GM23248 (cell line): ENCODE results near the gene TSPAN8.

Source experiments
- EZH2 ChIP-seq: fragments of 200-600 bp; sonication (generic); IDR thresholded peaks from 2 replicates; pipeline ENCODE4 v1.6.1; 2018; ENCODE audit warnings: antibody characterized with exemption, mild to moderate bottlenecking; ENCODE audit not compliant: insufficient read depth, poor library complexity, severe bottlenecking
- EZH2phosphoT487 ChIP-seq: fragments of 200-600 bp; sonication (generic); IDR thresholded peaks from 2 replicates; pipeline ENCODE4 v1.6.1; 2018; ENCODE audit warnings: antibody characterized with exemption, moderate library complexity, mild to moderate bottlenecking, low read depth; ENCODE audit not compliant: insufficient read depth

GRCh38 chr12:71164568-71165197, 6.9 kb upstream of the TSPAN8 start:
- TF ChIP-seq EZH2: no peak
- TF ChIP-seq EZH2phosphoT487: no peak
